Measurements from ENCODE around the gene AGK.
"Not testable (repeated sequence)": the region's sequence is repeated elsewhere in the genome, so short reads cannot be mapped to it uniquely, and the experiment has no call there.

AGK gene

GRCh38 chr7:141544831-141545230 is 6.4 kb upstream of the AGK start:
- no peaks in the 10 kb centered on the region for H3K9me3 ChIP-seq (ENCODE audit: severe bottlenecking)
- no peak for DNase-seq
- no peaks in the 10 kb centered on the region for H3K36me3 ChIP-seq
- no peak overlapping the region for H3K4me3 ChIP-seq (ENCODE audit: low read depth, low read length)
- H3K27me3 ChIP-seq (ENCODE audit: insufficient read depth, low read depth, severe bottlenecking): no peaks in the 10 kb centered on the region
- H3K27ac ChIP-seq: no peak overlapping the region
- TF ChIP-seq, protein P1, sequence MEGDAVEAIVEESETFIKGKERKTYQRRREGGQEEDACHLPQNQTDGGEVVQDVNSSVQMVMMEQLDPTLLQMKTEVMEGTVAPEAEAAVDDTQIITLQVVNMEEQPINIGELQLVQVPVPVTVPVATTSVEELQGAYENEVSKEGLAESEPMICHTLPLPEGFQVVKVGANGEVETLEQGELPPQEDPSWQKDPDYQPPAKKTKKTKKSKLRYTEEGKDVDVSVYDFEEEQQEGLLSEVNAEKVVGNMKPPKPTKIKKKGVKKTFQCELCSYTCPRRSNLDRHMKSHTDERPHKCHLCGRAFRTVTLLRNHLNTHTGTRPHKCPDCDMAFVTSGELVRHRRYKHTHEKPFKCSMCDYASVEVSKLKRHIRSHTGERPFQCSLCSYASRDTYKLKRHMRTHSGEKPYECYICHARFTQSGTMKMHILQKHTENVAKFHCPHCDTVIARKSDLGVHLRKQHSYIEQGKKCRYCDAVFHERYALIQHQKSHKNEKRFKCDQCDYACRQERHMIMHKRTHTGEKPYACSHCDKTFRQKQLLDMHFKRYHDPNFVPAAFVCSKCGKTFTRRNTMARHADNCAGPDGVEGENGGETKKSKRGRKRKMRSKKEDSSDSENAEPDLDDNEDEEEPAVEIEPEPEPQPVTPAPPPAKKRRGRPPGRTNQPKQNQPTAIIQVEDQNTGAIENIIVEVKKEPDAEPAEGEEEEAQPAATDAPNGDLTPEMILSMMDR (IDR thresholded peaks at IDR 0.05; ENCODE audit: low read depth, low read length): no peak

- H3K4me3 ChIP-seq (ENCODE audit: low read depth, low read length): no peak overlapping the region
- TF ChIP-seq, protein P1 (IDR thresholded peaks at IDR 0.05; ENCODE audit: low read depth, low read length): no peak
- no peaks in the 10 kb centered on the region for H3K27me3 ChIP-seq (ENCODE audit: insufficient read depth, low read depth, severe bottlenecking)
- DNase-seq: no peak
- no peaks in the 10 kb centered on the region for H3K36me3 ChIP-seq
- H3K9me3 ChIP-seq (ENCODE audit: severe bottlenecking): no peaks in the 10 kb centered on the region
- H3K27ac ChIP-seq: no peak overlapping the region
Measured at GRCh38 chr7:141549582-141549981, 1.6 kb upstream of the AGK start.

GRCh38 chr7:141550386-141551093 is 670 bp upstream of the AGK start:
- TF ChIP-seq, protein P1 (IDR thresholded peaks at IDR 0.05; ENCODE audit: low read depth, low read length): no peak
- Histone ChIP-seq H3K27me3 (ENCODE audit: insufficient read depth, low read depth, severe bottlenecking) (no peaks in the 10 kb centered on the region), H3K9me3 (ENCODE audit: severe bottlenecking) (no peaks in the 10 kb centered on the region), H3K27ac (peak overlapping the region; percentile 64), H3K4me3 (ENCODE audit: low read depth, low read length) (peak overlapping the region; percentile 89), H3K36me3 (peaks cover 2% of the 10 kb centered on the region)
- peak; percentile 13 for DNase-seq

DNA sequence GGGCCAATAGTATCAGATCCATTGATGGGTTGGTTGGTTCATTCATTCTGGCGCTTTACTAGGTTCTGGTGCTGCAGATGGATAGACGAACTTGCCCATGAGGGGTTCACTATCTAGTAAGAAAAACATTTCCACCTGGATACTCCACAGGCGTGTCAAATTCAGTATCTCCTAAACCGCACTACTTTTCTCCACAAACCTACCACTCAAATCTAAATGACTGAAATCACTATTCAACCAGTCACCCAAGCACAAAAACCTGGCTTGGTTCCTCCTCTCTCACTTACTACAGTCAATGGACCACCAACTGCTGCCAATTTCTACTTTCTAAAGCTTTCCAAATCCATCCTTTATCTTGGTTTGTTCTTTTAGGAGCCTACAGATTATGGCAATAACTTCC is 572 bp downstream of the AGK start:
- H3K9me3 ChIP-seq (ENCODE audit: severe bottlenecking): no peaks in the 10 kb centered on the region
- TF ChIP-seq, protein P1 (IDR thresholded peaks at IDR 0.05; ENCODE audit: low read depth, low read length): no peak
- no peaks in the 10 kb centered on the region for H3K27me3 ChIP-seq (ENCODE audit: insufficient read depth, low read depth, severe bottlenecking)
- peaks cover 6% of the 10 kb centered on the region for H3K36me3 ChIP-seq
- peak overlapping the region; percentile 64 for H3K27ac ChIP-seq
- peak overlapping the region; percentile 89 for H3K4me3 ChIP-seq (ENCODE audit: low read depth, low read length)
- DNase-seq: no peak

- Histone ChIP-seq H3K27ac (no peak overlapping the region), H3K9me3 (ENCODE audit: severe bottlenecking) (no peaks in the 10 kb centered on the region), H3K4me3 (ENCODE audit: low read depth, low read length) (no peak overlapping the region), H3K27me3 (ENCODE audit: insufficient read depth, low read depth, severe bottlenecking) (no peaks in the 10 kb centered on the region), H3K36me3 (peaks cover 17% of the 10 kb centered on the region)
- no peak for DNase-seq
- TF ChIP-seq, protein P1 (IDR thresholded peaks at IDR 0.05; ENCODE audit: low read depth, low read length): no peak
Measured at GRCh38 chr7:141557360-141557759, 6.2 kb downstream of the AGK start.

DNA sequence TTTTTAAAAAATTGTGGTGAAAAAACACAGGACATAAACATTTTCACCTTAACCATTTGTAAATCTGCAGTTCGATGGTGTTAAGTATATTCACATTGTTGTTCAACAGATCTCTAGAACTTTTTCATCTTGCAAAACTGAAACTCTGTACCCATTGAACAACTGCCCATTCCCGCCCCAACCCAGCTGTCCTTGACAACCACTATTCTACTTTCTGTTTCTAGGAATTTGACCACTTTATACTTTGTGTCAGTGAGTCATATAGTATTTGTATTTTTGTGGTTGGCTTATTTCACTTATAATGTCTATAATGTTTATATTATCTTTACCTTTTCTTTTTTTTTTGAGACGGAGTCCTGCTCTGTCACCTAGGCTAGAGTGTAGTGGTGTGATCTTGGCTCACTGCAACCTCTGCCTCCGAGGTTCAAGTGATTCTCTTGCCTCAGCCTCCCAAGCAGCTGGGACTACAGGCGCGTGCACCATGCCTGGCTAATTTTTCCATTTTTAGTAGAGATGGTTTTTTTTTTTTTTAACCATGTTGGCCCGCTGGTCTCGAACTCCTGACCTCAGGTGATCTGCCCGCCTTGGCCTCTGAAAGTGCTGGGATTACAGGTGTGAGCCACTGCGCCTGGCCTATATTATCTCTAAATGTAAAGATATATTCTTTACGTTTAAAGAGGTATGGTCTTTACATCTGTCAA is 6.8 kb downstream of the AGK start:
- not testable (repeated sequence) for H3K27ac ChIP-seq; H3K4me3 ChIP-seq (ENCODE audit: low read depth, low read length); H3K27me3 ChIP-seq (ENCODE audit: insufficient read depth, low read depth, severe bottlenecking); H3K9me3 ChIP-seq (ENCODE audit: severe bottlenecking); DNase-seq
- H3K36me3 ChIP-seq: peaks cover 17% of the 10 kb centered on the region
